PC-3 (cell line): ENCODE results near the gene PPIC. TPM values are rescaled to one million over a fixed set of nuclear protein-coding genes. Genes with fewer than 3 reads are reported as not detected.
A peak's percentile ranks its signal among the peaks of the same experiment; 100 is the strongest.

ENCODE experiments used
- ATAC-seq: fragments of 200-7000 bp; cut with Tn5 transposase; 2 replicates; pipeline ENCODE4 v1.9.1; 2020; ENCODE audit warnings: mild to moderate bottlenecking, moderate library complexity
- BruUV-seq: library from RNA; stranded (reverse); fragments of 400-500 nt; replicated peaks from 2 replicates; lab custom pipeline; 2021; lab: Mats Ljungman, UMichigan
- CTCF ChIA-PET: fragments of 300-600 bp; sonication (Branson Sonifier 250); formaldehyde crosslinking; loops from one replicate; lab custom pipeline; 2022; ENCODE audit warnings: antibody characterized with exemption; lab: Charles Lee
- POLR2A ChIA-PET: fragments of 300-600 bp; sonication (Branson Sonifier 250); formaldehyde crosslinking; loops from one replicate; lab custom pipeline; 2022; ENCODE audit warnings: antibody characterized with exemption; ENCODE audit not compliant: unreplicated experiment; lab: Charles Lee
- DNase-seq: peaks from one replicate; pipeline ENCODE4 v3.0.0-alpha.2; 2015
- H2AFZ ChIP-seq: fragments of 300-600 bp; sonication (generic); 2 replicates; pipeline ENCODE4 v1.6.0; 2016; ENCODE audit warnings: antibody characterized with exemption, low read length
- H3F3A ChIP-seq: fragments of 300-600 bp; sonication (generic); one replicate; pipeline ENCODE4 v1.6.0; 2017; ENCODE audit warnings: antibody characterized with exemption, low read length, control low read depth, mild to moderate bottlenecking; ENCODE audit not compliant: unreplicated experiment
- H3K27ac ChIP-seq: fragments of 300-600 bp; sonication (generic); 2 replicates; pipeline ENCODE4 v1.5.1; 2016; ENCODE audit warnings: mild to moderate bottlenecking, low read length
- H3K27me3 ChIP-seq: fragments of 300-600 bp; sonication (generic); 2 replicates; pipeline ENCODE4 v1.6.1; 2016; ENCODE audit warnings: low read length, mixed read lengths
- H3K36me3 ChIP-seq: fragments of 300-600 bp; sonication (generic); 2 replicates; pipeline ENCODE4 v1.6.1; 2016; ENCODE audit warnings: low read depth, mixed run types, low read length, mixed read lengths
- H3K4me1 ChIP-seq: fragments of 300-600 bp; sonication (generic); 2 replicates; pipeline ENCODE4 v1.5.1; 2016; ENCODE audit warnings: low read length; ENCODE audit not compliant: insufficient read depth
- H3K4me2 ChIP-seq: fragments of 300-600 bp; sonication (generic); 2 replicates; pipeline ENCODE4 v1.6.0; 2016; ENCODE audit warnings: low read length
- H3K4me3 ChIP-seq: fragments of 300-600 bp; sonication (generic); 2 replicates; pipeline ENCODE4 v1.5.1; 2016; ENCODE audit warnings: mild to moderate bottlenecking, low read length, mixed read lengths
- H3K79me2 ChIP-seq: fragments of 300-600 bp; sonication (generic); 2 replicates; pipeline ENCODE4 v1.6.1; 2017; ENCODE audit warnings: low read length, mixed read lengths
- H3K9ac ChIP-seq: fragments of 300-600 bp; sonication (generic); 2 replicates; pipeline ENCODE4 v1.6.0; 2016; ENCODE audit warnings: mild to moderate bottlenecking, low read length
- H3K9me2 ChIP-seq: fragments of 300-600 bp; sonication (generic); replicated peaks from 2 replicates; pipeline ENCODE4 v1.6.1; 2016; ENCODE audit warnings: mixed run types, low read length, mixed read lengths
- H3K9me3 ChIP-seq: fragments of 300-600 bp; sonication (generic); 2 replicates; pipeline ENCODE4 v1.6.1; 2016; ENCODE audit warnings: low read length, mixed read lengths
- H4K20me1 ChIP-seq: fragments of 300-600 bp; sonication (generic); 2 replicates; pipeline ENCODE4 v1.6.1; 2016; ENCODE audit warnings: low read length, mixed read lengths
- EZH2 ChIP-seq: fragments of 300-600 bp; sonication (generic); IDR thresholded peaks from one replicate; pipeline ENCODE4 v1.6.1; 2017; ENCODE audit warnings: antibody characterized with exemption, mild to moderate bottlenecking, low read length; ENCODE audit not compliant: unreplicated experiment
- EZH2phosphoT487 ChIP-seq: fragments of 300-600 bp; sonication (generic); IDR thresholded peaks from 2 replicates; pipeline ENCODE4 v1.6.1; 2018; ENCODE audit warnings: mild to moderate bottlenecking, antibody characterized with exemption, low read length, borderline replicate concordance
- intact Hi-C: fragments of 100-400 bp; cut with micrococcal nuclease; formaldehyde crosslinking; loops from 2 replicates; pipeline ENCODE4 v1.9.0; 2023
- total RNA-seq: library from RNA; depleted of rRNA; stranded (reverse); fragments of >200 nt; gene quantifications from 2 replicates; pipeline ENCODE4 v1.2.3, GENCODE V29; 2014
- TF ChIP-seq, protein P1 (sequence below): fragments of 300-600 bp; sonication (generic); conservative IDR thresholded peaks from 2 replicates; pipeline ENCODE4 v1.5.1; 2017; ENCODE audit warnings: antibody characterized with exemption, low read depth, mild to moderate bottlenecking, low read length

The PPIC gene
- total RNA-seq, 1 experiment from 2014 or later: 14.6 TPM

DNA sequence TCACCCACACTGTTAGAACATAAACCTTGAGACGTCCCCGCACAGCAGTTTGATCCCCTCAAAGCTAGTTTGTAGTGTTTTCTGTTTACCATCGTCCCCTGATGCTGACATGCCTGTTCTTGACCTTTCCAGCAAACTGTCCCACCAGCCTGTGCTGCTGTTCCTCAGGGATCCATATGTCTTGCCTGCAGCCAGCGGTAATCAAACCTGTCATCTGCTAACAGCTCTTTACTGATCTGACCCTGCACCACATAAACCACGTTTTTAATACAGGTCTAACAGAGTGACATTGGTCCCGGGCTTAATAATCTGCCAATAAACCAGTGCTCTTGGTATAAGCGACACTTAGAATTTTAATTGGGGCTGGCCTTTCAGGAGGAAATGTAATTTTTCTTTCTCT lies 34.7 kb downstream of the PPIC start:
- BruUV-seq: no TSS peak
- Histone ChIP-seq H3K4me3 (no peak overlapping the region), H3K4me2 (no peak overlapping the region), H3K9me3 (no peaks in the 10 kb centered on the region), H3F3A (no peaks in the 10 kb centered on the region), H3K36me3 (no peaks in the 10 kb centered on the region), H3K4me1 (no peaks in the 10 kb centered on the region), H3K9me2 (no peaks in the 10 kb centered on the region), H3K27me3 (no peaks in the 10 kb centered on the region), H3K27ac (no peak overlapping the region), H3K9ac (no peak overlapping the region), H3K79me2 (no peaks in the 10 kb centered on the region), H4K20me1 (no peaks in the 10 kb centered on the region), H2AFZ (no peak overlapping the region)
- ATAC-seq (no peak), DNase-seq (no peak)
- ChIA-PET CTCF (no interaction called here), POLR2A (no interaction called here)
- TF ChIP-seq EZH2phosphoT487: no peak
- TF ChIP-seq EZH2: no peak
- TF ChIP-seq, protein P1, sequence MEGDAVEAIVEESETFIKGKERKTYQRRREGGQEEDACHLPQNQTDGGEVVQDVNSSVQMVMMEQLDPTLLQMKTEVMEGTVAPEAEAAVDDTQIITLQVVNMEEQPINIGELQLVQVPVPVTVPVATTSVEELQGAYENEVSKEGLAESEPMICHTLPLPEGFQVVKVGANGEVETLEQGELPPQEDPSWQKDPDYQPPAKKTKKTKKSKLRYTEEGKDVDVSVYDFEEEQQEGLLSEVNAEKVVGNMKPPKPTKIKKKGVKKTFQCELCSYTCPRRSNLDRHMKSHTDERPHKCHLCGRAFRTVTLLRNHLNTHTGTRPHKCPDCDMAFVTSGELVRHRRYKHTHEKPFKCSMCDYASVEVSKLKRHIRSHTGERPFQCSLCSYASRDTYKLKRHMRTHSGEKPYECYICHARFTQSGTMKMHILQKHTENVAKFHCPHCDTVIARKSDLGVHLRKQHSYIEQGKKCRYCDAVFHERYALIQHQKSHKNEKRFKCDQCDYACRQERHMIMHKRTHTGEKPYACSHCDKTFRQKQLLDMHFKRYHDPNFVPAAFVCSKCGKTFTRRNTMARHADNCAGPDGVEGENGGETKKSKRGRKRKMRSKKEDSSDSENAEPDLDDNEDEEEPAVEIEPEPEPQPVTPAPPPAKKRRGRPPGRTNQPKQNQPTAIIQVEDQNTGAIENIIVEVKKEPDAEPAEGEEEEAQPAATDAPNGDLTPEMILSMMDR: no peak
- intact Hi-C loops: no loop called here

DNA sequence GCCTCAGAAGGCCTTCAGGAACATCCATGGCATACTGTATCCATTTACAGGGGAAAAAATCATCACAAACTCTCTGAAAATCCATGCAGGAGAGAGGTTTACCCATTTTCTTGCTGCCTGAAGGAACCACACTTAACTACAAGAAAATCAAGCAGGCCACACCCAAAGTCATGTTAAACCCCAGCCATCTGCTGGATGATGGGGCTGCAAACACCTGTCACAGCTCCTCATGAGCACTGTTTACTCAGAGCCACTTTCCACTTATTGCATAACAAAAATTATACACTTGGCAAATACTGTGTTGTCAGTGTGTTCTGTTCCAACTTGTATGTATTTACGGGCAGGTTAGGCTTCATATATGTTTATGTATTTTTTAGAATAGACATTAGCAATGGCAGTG lies 35.8 kb downstream of the PPIC start:
- H3K4me3 ChIP-seq: no peak overlapping the region

DNA sequence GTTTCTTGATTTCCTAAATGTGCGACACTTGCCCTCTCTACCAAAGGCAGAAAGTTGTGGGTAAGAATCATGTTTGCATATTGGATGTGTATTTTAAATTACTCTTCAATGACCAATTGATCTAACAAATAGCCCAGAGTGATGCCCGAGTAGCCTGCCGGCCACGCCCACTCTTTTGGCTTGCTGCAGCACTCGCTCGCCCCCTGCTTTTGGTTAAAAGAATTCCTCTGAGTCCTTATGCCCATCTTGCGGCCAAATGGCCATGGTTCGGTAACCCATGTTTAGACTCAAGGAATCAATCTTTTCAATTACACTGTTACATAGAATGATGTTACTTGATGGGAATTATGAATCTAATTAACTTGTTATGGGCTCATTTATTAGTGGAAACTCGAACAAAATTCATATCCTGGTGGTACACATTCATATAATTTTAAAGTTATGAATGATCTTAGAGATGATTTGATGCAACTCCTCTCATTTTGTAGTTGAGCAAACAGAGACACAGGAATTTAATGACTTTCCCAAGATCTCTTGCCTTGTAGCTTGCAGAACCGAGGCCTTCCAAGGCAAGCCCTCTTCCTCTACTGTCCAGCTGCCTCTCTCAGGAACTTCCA lies 36.5 kb downstream of the PPIC start:
- intact Hi-C loops: loop anchor here (1.0 kb wide), 2 partner anchors 103 to 484 kb away; no protein-coding TSS in a partner anchor
- no peak for ATAC-seq

More for the DNA sequence above, 35.8 kb downstream of the PPIC start:
- Histone ChIP-seq H3K27me3 (no peaks in the 10 kb centered on the region), H2AFZ (no peak overlapping the region), H3F3A (no peaks in the 10 kb centered on the region), H3K4me2 (no peak overlapping the region), H3K9me2 (no peaks in the 10 kb centered on the region), H3K9ac (no peak overlapping the region), H3K9me3 (no peaks in the 10 kb centered on the region), H4K20me1 (no peaks in the 10 kb centered on the region), H3K79me2 (no peaks in the 10 kb centered on the region), H3K36me3 (no peaks in the 10 kb centered on the region), H3K4me1 (no peaks in the 10 kb centered on the region), H3K27ac (no peak overlapping the region)
- intact Hi-C loops: loop anchor here (1.0 kb wide), 2 partner anchors 103 to 484 kb away; no protein-coding TSS in a partner anchor
- BruUV-seq: no TSS peak
- ChIA-PET CTCF (no interaction called here), POLR2A (no interaction called here)
- TF ChIP-seq, protein P1: no peak
- TF ChIP-seq EZH2phosphoT487 (no peak), EZH2 (no peak)
- no peak for ATAC-seq
- DNase-seq: no peak

More for the DNA sequence above, 36.5 kb downstream of the PPIC start:
- H3F3A ChIP-seq: no peaks in the 10 kb centered on the region
- no peaks in the 10 kb centered on the region for H3K27me3 ChIP-seq
- no peaks in the 10 kb centered on the region for H3K9me2 ChIP-seq
- no peaks in the 10 kb centered on the region for H3K4me1 ChIP-seq
- H3K9me3 ChIP-seq: no peaks in the 10 kb centered on the region
- H4K20me1 ChIP-seq: no peaks in the 10 kb centered on the region
- no TSS peak for BruUV-seq
- TF ChIP-seq EZH2phosphoT487: no peak
- TF ChIP-seq, protein P1: peak; percentile 72
- H3K27ac ChIP-seq: no peak overlapping the region
- H2AFZ ChIP-seq: no peak overlapping the region
- no peak overlapping the region for H3K4me3 ChIP-seq
- DNase-seq: peak; percentile 53
- no peaks in the 10 kb centered on the region for H3K36me3 ChIP-seq
- ChIA-PET CTCF (no interaction called here), POLR2A (no interaction called here)
- no peaks in the 10 kb centered on the region for H3K79me2 ChIP-seq
- no peak overlapping the region for H3K9ac ChIP-seq
- H3K4me2 ChIP-seq: no peak overlapping the region
